HG03103 (cell line): ENCODE measurements around the gene LHFPL2.

Experiments
- ATAC-seq: cut with Tn5 transposase; IDR thresholded peaks from one replicate; pipeline ENCODE4 v1.9.1; 2021; ENCODE audit warnings: low read depth; ENCODE audit not compliant: unreplicated experiment

The LHFPL2 gene

DNA sequence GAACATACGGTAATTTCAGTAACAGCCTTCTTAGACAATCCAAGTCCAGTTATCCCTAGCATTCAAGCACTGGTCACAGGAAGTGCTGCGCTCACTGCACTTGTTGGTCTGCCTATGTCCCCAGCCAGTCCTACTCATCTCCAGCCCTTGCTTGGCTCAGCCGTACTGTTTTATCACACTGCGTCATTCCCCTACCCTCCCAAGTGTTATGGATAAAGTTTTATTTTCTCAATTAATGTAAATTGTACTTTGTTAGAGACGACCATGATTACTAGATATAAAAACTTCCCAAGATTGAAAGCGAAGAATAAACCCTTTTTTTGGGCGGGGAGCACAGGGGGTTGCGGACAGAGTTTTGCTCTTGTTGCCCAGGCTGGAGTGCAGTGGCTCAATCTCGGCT is 49.6 kb downstream of the LHFPL2 start:
- ATAC-seq, result no peak

DNA sequence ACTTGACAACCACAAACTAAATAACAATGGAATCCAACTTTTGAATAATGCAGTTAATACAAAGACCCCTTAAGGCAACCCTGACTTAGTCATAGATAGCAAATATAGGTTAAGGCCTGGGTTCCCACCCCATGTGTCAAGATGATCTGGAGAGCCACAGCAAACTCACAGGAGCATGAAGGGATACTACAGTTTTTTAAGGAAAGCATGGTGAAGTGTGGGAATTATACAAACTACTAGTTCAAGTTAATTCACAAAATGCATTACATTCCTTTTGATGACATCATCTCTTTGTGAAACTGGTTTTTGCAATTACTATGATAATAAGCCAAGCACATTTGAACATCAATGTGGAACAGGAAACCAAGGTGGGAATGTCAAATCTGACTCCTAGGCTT is 50.6 kb downstream of the LHFPL2 start:
- ATAC-seq, result no peak

DNA sequence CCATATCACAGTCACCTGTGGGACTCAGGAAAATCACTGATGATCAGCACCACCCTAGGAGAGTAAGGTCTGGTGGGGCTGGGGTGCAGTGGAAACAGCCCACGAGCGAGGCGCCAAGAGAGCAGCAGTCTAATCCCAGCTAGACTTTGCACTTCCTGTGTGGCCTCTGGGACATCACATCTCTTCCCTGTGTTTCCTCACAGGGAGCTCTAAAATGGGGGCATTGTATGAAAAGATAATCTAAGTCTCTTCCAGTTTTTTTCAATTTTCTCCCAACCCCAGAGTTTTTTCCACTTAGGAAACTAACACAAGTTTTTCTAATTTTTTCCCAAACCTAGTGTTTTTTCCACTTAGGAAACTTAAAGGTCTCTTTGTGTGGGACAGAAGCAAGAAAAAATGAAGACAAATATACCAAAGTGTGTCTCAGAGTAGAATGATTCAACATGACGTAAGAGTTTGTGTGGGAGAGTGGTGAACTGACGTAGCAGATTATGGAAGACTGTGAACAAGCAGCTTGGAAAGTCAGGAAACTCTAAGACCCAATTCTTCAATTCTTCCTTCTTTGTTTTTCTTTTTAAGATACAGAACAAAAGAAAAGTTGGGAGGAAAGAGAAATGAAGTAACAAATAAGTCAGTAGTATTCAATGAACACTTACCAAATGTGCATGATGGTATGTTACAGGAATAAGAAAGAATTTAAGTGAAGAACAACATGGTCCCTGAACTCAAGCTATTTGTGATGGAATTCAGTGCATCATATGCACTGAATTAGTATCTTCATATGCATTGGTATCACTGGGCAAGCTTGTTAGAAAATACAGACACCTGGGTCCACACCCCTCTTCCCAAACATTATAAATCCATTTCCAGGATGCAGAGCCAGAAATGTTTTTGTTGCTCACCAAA is 51.3 kb downstream of the LHFPL2 start:
- ATAC-seq, result no peak

DNA sequence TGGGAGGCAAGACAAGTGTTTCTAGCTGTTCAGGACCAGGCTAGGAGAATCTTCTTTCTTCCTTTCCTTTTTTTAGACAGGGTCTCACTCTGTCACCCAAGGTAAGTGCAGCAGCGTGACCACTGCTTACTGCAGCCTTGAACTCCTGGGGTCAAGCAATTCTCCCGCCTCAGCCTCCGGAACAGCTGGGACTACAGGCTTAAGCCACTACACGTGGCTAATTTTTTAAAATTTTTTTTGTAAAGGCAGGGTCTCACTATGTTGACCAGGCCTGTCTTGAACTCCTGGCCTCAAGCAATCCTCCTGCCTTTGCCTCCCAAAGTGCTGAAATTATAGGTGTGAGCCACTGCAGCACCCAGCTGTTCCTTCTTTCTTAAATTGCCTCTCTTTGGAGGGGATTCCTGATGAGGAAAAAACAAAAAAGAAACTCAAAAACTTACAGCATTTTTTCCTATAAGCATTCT is 53.1 kb downstream of the LHFPL2 start:
- ATAC-seq, result no peak

DNA sequence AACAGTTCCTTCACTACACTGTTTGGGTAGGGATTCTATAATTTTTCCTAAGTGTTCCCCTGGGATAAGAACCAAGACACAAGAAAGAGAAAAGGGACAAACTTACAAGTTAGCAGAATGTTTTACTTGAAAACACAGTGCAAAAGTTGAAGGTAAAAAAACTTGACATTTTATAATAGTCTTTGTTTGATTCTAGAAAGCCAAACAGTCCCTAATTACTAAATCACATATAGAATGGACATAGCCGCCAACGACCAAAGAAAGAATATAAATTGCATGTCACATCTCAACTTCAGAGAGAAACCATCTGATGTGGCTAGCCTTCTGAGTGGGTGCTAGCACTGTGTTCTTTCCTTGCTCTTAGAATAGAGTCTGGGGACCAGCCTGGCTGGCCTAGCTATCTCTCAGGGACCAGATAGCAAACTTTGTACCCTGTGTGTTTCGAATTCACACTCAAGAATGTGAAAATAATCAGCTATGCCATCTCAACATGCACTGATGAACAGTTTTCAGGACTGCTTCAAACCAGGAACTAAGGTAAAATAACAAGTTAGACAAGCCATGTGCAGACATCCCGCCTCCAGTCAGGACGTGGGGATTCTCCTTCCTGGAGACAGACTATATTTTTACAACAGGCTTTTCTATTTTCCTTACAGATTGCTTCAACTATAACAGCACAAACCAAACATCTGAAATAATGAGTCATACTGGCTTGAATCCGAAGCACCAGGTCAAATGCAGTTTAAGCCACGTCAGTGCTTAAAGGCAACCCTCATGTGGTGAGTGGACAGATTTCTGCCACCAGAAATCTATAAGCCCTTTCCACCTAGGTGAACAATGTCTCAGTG is 53.7 kb downstream of the LHFPL2 start:
- ATAC-seq, result no peak

DNA sequence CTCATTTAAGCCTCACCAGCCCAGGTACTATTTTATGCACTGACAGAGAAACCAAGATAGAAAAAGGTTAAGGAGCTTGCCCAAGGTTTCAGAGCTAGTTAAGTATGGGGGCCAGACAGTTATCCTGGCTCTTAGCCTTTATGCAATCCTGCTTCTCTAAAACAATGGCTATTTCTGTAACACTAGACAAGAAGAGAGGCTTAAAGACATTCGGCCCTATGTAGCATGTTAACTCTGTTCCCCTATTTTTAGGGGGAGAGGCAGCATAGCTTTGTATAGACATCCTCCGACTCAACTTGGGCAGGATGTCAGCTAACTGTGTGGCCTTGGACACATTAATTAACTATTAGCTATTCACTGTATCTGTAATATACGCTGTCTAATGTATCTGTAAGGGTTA is 54.6 kb downstream of the LHFPL2 start:
- no peak for ATAC-seq

DNA sequence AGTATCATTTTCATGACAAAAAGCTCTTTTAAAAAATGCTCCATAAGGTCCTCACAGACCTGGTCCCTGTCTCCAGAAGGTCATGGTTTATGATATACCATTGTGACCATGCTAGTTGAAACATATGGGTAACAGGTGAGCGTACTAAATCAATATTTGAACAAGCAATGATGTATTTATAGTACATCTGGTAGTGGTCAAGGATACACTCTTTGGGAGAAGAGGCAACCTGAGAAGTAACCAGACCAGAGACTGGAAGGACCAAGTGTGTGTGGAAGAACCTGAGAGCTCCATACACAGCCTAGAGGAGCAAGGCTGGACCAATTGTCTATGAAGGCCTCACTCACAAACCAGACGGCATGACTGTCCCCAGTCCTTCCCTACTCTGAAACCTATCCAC is 55.1 kb downstream of the LHFPL2 start:
- ATAC-seq, result no peak

DNA sequence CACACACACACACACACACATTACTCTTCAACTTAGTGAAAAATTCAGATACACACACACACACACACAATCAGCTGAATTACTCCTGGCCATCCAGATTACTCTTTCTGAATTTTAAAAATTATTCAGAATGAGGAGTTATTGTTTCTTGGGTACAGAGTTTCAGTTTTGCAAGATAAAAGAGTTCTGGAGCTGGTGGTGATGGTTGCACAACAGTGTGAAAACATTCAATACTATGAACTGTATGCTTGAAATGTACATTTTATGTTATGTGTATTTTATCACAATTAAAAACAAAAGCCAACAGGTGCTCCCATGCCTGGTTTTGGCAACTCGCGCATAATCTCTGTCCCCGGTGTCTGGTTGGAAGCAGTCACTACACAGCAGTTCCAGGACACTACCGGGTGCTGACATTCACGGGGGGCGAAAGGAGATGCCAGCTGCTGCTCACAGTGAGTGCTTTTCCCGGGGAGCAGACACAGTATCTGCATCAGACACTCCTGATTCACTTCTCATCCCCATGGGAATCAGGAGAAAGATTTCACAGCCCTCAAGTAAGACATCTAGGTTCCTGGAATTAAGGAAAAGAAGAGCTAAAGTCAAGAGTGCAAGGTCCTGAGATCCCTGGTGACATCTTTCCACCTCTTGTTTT is 55.7 kb downstream of the LHFPL2 start:
- no peak for ATAC-seq

DNA sequence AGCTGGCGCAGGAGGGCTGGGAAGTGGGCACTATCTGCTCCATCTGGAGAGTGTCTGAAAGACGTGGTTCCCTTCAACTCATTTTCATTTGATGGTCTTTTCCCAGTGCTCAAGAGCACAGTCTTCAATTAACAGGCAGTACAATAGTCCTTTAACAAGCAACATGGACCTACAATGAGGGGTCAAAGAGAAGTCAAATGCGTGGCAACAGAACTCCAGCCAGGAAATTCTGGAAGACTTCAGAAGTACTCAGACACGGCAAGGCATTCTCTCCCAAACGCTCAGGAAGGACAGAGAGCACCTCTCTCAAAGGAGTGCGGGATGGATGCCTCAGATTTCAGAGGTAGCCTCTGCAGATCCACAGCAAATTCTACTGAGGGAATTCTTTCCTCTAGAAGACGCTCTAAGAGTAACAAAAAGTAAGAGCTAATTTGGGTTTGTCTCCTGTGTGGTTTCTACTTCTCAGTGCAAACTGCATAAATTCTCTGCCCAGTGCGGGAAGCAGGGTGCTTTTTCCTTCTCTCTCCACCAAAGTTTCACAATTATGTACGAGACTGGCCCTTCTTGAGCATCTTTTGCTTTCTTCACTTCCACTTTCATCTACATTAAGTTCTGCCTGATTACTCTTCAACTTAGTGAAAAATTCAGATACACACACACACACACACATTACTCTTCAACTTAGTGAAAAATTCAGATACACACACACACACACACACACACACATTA is 56.4 kb downstream of the LHFPL2 start:
- peak; percentile 56 for ATAC-seq

DNA sequence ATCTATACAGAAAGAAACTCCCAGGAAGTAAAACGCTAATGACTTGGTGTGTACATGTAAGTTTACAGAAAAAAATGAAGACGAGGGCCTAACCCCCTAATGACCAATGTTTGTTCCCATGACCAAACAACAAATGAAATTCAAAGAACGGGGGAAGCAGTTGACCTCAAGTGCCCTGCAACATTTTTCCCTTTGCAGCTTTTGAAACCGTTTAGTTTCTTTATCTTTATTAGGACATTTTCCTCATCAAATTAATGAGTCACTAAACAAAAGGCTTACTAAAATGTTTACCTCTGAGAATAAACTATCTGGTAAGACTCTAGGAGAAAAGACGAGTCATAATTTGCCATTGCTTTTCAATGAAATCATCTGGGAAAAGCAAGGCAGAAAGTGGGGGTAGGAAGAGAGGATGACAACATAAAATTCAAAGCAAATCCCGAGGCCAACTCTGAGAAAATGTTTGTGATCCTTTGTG is 57.4 kb downstream of the LHFPL2 start:
- ATAC-seq, result no peak

DNA sequence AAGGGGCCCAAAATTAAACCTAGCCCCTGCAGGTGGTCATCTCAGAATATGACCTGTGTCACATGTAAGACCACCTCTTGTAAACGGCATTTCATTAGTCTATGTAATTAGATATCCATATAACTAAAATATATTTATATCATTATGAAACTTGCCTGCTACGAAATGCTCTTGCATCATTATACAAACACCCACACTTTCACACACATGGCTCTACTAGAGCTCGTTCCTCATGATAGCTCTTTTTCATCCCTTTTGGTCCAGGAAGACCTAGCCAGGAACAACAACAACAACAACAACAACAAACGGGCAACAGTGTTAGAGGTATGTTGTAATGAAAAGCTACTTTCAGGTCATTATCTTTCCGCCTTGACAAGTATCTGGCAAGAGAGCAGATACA is 58.6 kb downstream of the LHFPL2 start:
- no peak for ATAC-seq

DNA sequence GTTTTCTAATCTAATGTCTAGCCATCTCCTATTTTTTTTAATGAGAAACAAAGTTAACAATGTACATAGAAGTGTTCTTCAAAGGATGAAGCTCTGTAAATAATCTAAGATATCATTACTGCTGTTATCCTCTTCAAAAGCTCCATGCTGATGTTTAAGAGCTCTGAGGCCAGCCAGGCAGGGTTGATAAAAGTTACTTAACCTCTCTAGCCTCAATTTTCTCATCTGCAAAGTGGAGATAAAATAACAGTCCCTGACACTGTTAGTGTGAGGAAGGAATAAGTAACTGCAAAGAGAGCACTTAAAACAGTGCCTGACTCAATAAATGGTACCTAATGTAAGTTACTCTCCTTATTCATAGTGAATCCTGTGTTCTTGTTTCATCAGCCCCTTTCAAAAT is 60.1 kb downstream of the LHFPL2 start:
- ATAC-seq, result no peak

DNA sequence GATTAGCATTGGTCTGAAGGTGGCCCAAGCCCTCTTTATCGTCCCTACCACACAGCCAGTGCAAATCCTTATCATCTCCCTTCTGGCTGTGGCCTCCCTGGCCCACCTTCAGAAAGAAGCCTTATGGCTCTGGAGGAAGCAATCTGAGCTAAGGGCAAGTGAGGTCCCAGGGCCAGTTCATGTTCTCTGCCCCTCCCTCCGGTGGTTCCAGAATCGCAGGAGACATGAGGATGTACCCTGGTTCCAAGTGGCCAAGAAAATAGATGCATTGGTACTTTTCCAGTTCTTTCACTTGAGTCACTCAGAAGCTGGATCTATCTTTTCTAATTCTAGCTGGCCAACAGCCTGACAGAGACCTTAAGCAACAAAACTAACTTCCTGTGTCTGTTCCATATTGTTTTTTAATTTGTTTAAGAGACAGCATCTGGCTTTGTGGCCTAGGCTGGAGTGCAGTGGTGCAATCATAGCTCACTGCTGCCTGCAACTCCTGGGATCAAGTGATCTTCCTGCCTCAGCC is 60.7 kb downstream of the LHFPL2 start:
- ATAC-seq, result no peak

DNA sequence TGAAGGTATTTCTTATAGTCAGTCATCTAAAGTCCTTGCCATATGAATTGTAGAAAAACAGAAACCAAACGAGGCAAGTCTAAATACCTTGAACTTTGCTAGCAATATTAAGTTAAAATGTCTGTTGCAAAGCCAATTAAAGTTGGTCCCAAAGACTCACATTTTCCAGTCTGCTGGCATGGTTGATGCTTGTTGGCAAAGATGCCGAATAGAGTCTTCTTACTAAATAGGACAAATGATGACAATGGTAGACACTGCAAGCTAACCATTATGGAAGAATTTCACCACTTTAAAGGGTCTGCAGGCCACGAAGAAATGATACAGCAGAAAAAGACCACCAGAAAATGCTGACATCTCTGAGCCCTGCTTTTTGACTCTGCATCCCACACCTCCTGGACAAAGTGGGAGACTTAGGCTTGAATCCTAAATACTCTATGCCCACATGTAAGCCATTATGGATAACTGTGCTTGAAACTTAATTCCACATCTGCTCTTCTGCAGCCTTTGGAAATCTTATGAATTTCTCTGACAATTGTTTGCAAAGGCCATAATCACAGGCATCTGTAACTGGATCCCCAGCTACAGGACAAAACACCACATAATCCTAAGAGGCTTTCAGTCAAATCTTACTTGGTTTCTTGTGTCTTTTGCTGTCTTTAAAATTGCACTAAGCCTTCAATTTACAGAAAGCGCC is 61.3 kb downstream of the LHFPL2 start:
- ATAC-seq, result no peak

DNA sequence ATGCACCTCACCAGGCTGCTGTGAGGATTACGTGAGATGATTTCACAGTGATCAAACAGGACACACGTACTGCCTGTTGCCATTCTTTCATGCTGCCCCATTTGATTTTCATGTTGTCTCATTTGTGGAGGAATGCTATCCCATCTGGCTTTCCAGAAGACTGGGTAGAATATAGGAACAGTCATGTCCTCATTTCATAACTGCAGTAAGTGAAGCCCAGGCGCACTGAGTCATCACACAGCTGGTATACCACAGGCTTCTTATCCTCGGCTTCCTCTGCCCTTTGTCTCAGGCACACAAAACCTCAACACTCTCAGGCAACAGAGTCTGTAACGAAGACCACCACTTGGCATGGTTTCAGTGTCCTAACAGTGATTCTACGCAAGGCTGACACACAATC is 62.3 kb downstream of the LHFPL2 start:
- no peak for ATAC-seq

DNA sequence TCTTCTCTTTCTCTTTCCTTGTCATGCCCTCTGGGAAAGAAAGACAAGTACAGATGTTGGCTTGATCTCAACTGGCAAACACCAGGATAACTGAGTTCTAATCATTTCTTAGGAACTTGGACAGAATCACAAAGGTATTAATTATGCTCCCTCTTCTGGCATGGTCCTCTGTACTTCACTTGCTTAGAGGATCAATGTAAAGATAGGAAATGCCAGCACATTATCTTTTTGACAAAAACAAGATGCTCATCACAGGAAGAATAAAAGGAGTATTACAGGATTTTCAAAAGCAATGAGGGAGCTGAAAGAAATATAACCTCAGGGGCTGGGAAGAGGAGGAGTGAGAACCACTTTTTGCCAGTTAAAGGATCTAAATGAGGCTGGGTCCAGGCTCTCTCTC is 70.6 kb downstream of the LHFPL2 start:
- ATAC-seq, result no peak

DNA sequence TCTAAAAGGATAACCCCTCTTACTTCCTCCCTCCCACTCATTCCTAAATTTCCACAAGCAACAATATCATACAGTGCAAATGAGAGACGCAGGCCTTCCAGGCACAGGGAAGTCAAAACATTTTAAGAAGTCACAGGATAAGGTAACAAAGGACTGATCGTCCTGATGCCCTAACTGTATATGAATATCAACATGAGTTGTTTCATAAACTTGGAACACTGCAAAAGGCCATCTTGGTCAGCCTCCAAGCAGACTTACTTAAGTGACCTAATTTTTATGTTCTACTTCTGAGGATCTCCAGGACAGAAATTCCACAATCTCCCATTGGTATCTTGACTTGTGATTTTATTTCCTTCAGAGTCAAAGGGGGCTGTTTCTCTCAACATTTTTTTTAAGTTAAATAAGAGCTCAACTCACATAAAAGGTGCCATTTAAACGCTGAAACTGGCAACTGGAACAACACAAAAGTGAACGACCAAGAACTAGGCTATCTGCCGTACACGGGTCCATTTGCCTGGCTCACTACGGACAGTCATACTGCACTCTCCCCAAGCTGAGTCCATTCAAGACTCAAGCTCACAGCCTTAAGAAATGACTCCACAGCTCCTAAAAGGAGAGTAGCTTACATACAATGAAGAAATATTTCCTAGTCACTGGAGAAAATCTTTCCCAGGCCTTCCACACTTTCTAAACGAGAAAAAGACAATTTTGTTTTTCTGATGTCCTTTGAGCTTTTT is 71.3 kb downstream of the LHFPL2 start:
- no peak for ATAC-seq

DNA sequence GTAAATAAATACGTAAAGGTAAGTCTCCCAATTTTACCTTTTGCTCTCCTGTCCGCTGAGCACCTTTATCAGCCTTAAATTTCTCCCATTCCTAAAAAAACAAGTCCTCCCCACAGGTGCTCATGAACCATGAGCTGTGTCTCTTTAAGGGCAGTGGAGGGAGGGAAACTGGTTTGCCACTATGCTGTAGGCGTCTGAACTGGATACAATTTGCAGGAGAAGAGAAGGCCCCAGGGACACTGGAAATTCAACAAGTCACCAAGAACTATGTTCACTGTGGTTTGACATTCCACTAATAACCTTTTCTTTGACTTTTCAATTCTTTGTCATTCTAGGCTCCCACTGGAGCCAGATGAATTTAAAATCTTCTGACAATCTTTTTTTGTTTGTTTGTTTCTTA is 72.2 kb downstream of the LHFPL2 start:
- ATAC-seq, result no peak

DNA sequence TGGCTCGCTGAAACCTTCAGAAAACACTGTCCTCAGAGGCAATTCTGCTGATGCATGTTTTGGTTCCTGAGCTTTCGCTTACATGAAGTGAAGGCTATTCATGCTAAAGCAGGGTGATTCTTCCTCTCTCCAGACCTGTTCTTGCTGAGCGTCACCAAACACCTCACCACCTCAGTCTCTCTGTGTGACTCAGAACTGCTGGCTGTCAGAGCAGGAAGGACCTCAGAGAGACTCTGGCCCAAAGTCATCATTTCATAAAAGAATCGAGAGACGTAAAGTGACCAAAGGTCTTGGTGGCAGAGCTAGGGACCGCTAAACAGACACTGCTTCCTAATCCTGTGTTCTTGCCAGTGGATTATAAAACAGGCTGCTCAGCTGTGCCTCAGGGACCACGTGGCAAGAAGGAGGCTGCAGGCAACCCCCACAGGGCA is 73.8 kb downstream of the LHFPL2 start:
- no peak for ATAC-seq
